Type B pancreatic cell (in vitro differentiated cells): ENCODE data around the gene MUS81. TPM values are rescaled to one million over a fixed set of nuclear protein-coding genes. Genes with fewer than 3 reads are reported as not detected.
"Not testable (repeated sequence)": the region's sequence is repeated elsewhere in the genome, so short reads cannot be mapped to it uniquely, and the experiment has no call there.

ENCODE experiments used
- DNase-seq: peaks from one replicate; pipeline ENCODE4 v3.0.0; 2021; ENCODE audit warnings: mixed read lengths; ENCODE audit not compliant: unreplicated experiment; ENCODE audit errors: extremely low spot score
- H3K27ac Mint-ChIP-seq: 2 replicates; pipeline ENCODE4 v1.8.0; 2021; ENCODE audit warnings: mild to moderate bottlenecking, mixed read lengths
- H3K27me3 Mint-ChIP-seq: 2 replicates; pipeline ENCODE4 v1.8.0; 2021; ENCODE audit warnings: mixed read lengths
- H3K36me3 Mint-ChIP-seq: 2 replicates; pipeline ENCODE4 v1.8.0; 2021; ENCODE audit warnings: mixed read lengths
- H3K4me1 Mint-ChIP-seq: one replicate; pipeline ENCODE4 v1.8.0; 2021; ENCODE audit warnings: mixed read lengths; ENCODE audit not compliant: unreplicated experiment
- H3K4me3 Mint-ChIP-seq: 2 replicates; pipeline ENCODE4 v1.8.0; 2021; ENCODE audit warnings: mild to moderate bottlenecking, mixed read lengths
- H3K9me3 Mint-ChIP-seq: 2 replicates; pipeline ENCODE4 v1.8.0; 2021; ENCODE audit warnings: mixed read lengths
- total RNA-seq: library from RNA; stranded (reverse); gene quantifications from 2 replicates; pipeline ENCODE4 v1.2.1, GENCODE V29; 2021; ENCODE audit warnings: low replicate concordance
- TF ChIP-seq, protein P1 (sequence below): fragments of 200-600 bp; sonication (generic); conservative IDR thresholded peaks from 2 replicates; pipeline ENCODE4 v1.5.0; 2021; ENCODE audit warnings: antibody characterized with exemption, mild to moderate bottlenecking

MUS81 gene
- total RNA-seq, 1 donor from 2014 or later, result 67.9 TPM

DNA sequence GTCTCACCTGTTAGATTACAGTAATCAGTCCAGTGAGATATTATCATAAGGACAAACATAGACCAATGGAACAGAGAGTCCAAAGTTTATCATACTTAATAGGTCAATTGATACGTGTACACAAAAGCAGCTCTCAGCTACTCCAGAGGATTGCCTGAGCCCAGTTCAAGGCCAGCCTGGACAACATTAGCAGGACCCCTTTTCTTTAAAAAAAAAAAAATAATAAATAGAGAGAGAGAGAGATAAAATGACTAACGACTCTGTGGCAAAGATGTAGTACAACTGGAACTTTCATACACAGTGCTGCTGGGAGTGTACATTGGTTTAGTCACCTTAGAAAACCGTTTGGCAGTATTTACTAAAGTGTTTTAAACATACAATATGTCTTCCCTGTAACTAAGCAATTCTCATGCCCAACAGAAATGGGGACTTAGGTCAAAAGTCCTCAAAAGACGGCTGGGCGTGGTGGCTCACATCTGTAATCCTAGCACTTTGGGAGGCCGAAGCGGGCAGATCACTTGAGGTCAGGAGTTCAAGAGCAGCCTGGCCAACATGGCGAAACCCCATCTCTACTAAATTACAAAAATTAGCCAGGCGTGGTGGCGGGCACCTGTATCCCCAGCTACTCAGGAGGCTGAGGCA, 15.9 kb upstream of the MUS81 start:
- Mint-ChIP-seq H3K36me3 (no peaks in the 10 kb centered on the region), H3K4me1 (peaks cover 6% of the 10 kb centered on the region), H3K27me3 (peaks cover 3% of the 10 kb centered on the region), H3K4me3 (peak overlapping the region; percentile 62), H3K27ac (peak overlapping the region; percentile 91), H3K9me3 (no peaks in the 10 kb centered on the region)
- no peak for DNase-seq
- TF ChIP-seq, protein P1, sequence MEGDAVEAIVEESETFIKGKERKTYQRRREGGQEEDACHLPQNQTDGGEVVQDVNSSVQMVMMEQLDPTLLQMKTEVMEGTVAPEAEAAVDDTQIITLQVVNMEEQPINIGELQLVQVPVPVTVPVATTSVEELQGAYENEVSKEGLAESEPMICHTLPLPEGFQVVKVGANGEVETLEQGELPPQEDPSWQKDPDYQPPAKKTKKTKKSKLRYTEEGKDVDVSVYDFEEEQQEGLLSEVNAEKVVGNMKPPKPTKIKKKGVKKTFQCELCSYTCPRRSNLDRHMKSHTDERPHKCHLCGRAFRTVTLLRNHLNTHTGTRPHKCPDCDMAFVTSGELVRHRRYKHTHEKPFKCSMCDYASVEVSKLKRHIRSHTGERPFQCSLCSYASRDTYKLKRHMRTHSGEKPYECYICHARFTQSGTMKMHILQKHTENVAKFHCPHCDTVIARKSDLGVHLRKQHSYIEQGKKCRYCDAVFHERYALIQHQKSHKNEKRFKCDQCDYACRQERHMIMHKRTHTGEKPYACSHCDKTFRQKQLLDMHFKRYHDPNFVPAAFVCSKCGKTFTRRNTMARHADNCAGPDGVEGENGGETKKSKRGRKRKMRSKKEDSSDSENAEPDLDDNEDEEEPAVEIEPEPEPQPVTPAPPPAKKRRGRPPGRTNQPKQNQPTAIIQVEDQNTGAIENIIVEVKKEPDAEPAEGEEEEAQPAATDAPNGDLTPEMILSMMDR, result no peak

DNA sequence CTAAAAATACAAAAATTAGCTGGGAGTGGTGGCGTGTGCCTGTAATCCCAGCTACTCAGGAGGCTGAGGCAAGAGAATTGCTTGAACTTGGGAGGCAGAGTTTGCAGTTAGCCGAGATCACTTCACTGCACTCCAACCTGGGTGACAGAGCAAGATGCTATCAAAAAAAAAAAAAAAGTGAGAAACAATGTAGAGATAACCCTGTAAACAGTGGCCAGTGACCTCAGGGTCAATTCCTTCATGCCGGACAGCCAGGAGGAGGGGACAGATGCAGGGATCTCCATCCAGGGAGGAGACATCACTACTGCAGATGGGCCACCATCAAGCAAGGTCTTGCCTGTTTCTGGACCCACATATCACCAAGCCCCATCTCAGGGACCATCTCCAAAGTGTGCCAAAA, 12.5 kb upstream of the MUS81 start:
- no peak overlapping the region for H3K4me3 Mint-ChIP-seq
- H3K27me3 Mint-ChIP-seq, result peaks cover 6% of the 10 kb centered on the region
- DNase-seq, result no peak
- H3K4me1 Mint-ChIP-seq, result peaks cover 10% of the 10 kb centered on the region
- peak overlapping the region; percentile 50 for H3K27ac Mint-ChIP-seq
- TF ChIP-seq, protein P1, result no peak
- H3K9me3 Mint-ChIP-seq, result no peaks in the 10 kb centered on the region
- peaks cover 10% of the 10 kb centered on the region for H3K36me3 Mint-ChIP-seq

DNA sequence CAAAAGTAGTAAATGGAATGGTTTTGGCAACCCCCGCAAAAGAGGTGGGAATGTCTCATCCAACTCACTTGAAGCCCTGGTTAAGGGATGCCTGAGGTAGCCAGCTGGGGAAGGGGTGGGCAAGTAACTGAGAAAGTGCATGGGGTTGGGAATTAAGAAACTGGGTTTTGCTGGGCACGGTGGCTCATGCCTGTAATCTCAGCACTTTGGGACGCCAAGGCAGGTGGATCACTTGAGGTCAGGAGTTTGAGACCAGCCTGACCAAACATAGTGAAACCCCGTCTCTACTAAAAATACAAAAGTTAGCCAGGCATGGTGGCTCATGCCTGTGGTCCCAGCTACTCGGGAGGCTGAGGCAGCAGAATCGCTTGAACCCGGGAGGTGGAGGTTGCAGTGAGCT, 11.5 kb upstream of the MUS81 start:
- Mint-ChIP-seq H3K36me3 (peaks cover 15% of the 10 kb centered on the region), H3K27ac (peak overlapping the region; percentile 50)
- not testable (repeated sequence) for H3K4me1 Mint-ChIP-seq, H3K9me3 Mint-ChIP-seq, DNase-seq, H3K27me3 Mint-ChIP-seq, H3K4me3 Mint-ChIP-seq

DNA sequence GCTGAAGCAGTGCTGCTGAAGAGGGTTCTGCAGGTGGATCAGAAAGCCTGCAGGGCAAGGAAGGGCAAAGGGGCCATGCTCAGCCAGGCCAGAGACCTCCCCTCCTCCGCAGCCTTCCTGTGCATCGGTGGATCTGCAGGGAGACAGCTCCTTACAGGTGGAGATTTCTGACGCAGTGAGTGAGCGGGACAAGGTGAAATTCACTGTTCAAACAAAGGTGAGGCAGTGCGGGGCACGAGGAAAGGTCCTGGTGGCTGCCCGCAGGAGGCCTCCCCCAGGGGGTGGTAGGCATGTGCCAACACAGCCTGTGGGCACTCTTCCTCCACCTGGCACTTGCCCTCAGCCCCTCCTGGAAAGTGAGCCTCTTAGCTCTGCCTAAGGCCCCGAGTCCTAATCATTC, 10.9 kb upstream of the MUS81 start:
- TF ChIP-seq, protein P1, result no peak
- no peak overlapping the region for H3K4me3 Mint-ChIP-seq

DNA sequence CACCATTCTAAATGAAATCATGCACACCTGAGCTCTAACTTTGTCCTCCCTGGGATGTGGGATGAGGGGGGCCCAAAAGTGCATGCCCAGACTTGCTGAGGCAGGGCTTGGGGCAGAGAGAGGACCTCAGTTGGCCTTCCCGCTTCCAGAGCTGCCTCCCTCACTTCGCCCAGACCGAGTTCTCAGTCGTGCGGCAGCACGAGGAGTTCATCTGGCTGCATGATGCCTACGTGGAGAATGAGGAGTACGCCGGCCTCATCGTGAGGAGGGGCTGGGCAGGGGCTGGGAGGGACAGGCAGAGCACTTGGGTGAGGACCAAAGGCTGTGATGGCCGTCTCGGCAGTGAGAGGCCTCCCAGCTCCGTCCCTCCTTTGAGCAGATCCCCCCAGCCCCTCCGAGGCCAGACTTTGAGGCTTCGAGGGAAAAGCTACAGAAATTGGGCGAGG, 10.4 kb upstream of the MUS81 start:
- Mint-ChIP-seq H3K27ac (peak overlapping the region; percentile 61), H3K4me3 (no peak overlapping the region), H3K27me3 (peaks cover 6% of the 10 kb centered on the region), H3K9me3 (no peaks in the 10 kb centered on the region), H3K36me3 (peaks cover 26% of the 10 kb centered on the region), H3K4me1 (peaks cover 9% of the 10 kb centered on the region)
- no peak for DNase-seq
- TF ChIP-seq, protein P1, result no peak

More for the DNA sequence above, 10.9 kb upstream of the MUS81 start:
- Mint-ChIP-seq H3K36me3 (peaks cover 22% of the 10 kb centered on the region), H3K9me3 (no peaks in the 10 kb centered on the region), H3K4me1 (peaks cover 5% of the 10 kb centered on the region), H3K27ac (peak overlapping the region; percentile 61), H3K27me3 (peaks cover 6% of the 10 kb centered on the region)
- no peak for DNase-seq

DNA sequence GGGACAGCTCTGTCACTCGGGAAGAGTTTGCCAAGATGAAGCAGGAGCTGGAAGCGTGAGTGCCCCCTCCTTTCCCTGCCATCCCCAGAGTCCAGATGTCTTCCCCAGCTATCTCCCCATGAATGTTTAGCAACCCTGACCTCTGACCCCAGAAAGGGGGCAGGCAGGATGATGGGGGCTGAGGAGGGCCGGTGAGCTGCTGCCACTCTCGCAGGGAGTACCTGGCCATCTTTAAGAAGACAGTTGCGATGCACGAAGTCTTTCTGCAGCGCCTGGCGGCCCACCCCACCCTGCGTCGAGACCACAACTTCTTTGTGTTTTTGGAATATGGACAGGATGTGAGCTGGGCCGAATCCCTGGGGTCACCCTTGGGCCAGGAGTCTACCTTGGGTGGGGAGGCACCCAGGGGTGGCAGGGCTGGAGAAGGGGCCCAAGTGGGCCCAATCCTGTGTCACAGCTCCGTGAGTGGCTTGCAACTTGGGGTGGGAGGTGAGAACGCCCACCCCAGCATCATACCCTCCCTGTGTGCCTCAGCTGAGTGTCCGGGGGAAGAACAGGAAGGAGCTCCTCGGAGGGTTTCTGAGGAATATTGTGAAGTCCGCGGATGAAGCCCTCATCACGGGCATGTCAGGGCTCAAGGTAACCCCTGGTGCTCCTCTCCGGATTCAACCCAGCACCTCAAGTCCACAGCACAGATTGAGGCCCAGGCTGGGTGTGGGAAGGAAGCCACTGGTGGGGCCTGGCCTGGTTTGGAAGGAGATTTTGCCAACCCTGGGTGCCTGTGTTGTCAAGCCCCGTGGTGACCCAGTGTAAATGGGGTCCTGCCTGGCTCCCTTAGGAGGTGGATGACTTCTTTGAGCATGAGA, 9.8 kb upstream of the MUS81 start:
- DNase-seq, result no peak
- TF ChIP-seq, protein P1, result no peak
- H3K4me1 Mint-ChIP-seq, result peaks cover 10% of the 10 kb centered on the region
- no peak overlapping the region for H3K4me3 Mint-ChIP-seq
- H3K36me3 Mint-ChIP-seq, result peaks cover 27% of the 10 kb centered on the region
- H3K27me3 Mint-ChIP-seq, result peaks cover 6% of the 10 kb centered on the region
- no peaks in the 10 kb centered on the region for H3K9me3 Mint-ChIP-seq
- peak overlapping the region; percentile 61 for H3K27ac Mint-ChIP-seq
